HEK293 (cell line): ENCODE results near the gene SLC6A4.

Experiments used
- BCL11A ChIP-seq: fragments of 450-650 bp; formaldehyde crosslinking; IDR thresholded peaks from 2 replicates; pipeline ENCODE4 v1.5.1; 2016; ENCODE audit warnings: low read depth, missing biosample characterization, missing genetic modification characterization
- CTCF ChIP-seq: fragments of 450-650 bp; formaldehyde crosslinking; IDR thresholded peaks from 2 replicates; pipeline ENCODE4 v1.5.1; 2016; ENCODE audit warnings: missing biosample characterization, missing genetic modification characterization
- HOXA7 ChIP-seq: sonication (generic); formaldehyde crosslinking; IDR thresholded peaks from 2 replicates; pipeline ENCODE4 v1.8.1; 2022; ENCODE audit warnings: missing genetic modification reagents, borderline replicate concordance
- KLF10 ChIP-seq: fragments of 450-650 bp; IDR thresholded peaks from 2 replicates; pipeline ENCODE4 v1.5.1; 2018; ENCODE audit warnings: missing biosample characterization, mild to moderate bottlenecking, missing genetic modification characterization
- MYNN ChIP-seq: fragments of 450-650 bp; formaldehyde crosslinking; IDR thresholded peaks from 2 replicates; pipeline ENCODE4 v1.5.1; 2016; ENCODE audit warnings: missing biosample characterization, missing genetic modification characterization, borderline replicate concordance
- SCRT1 ChIP-seq: fragments of 450-650 bp; formaldehyde crosslinking; IDR thresholded peaks from 2 replicates; pipeline ENCODE4 v1.5.1; 2016; ENCODE audit warnings: missing biosample characterization, missing genetic modification characterization, borderline replicate concordance
- YY1 ChIP-seq: fragments of 450-650 bp; formaldehyde crosslinking; IDR thresholded peaks from 2 replicates; pipeline ENCODE4 v1.5.1; 2018; ENCODE audit warnings: missing biosample characterization, missing genetic modification characterization
- ZBTB21 ChIP-seq: fragments of 450-650 bp; formaldehyde crosslinking; IDR thresholded peaks from 2 replicates; pipeline ENCODE4 v1.5.1; 2017; ENCODE audit warnings: missing biosample characterization, missing genetic modification characterization
- ZBTB44 ChIP-seq: fragments of 450-650 bp; IDR thresholded peaks from 2 replicates; pipeline ENCODE4 v1.5.1; 2018; ENCODE audit warnings: missing biosample characterization, mild to moderate bottlenecking, missing genetic modification characterization
- ZNF114 ChIP-seq: fragments of 450-650 bp; formaldehyde crosslinking; IDR thresholded peaks from 2 replicates; pipeline ENCODE4 v1.5.0; 2017; ENCODE audit warnings: missing biosample characterization, missing genetic modification characterization
- ZNF560 ChIP-seq: fragments of 450-650 bp; formaldehyde crosslinking; IDR thresholded peaks from 2 replicates; pipeline ENCODE4 v1.5.1; 2017; ENCODE audit warnings: missing biosample characterization, missing genetic modification characterization, borderline replicate concordance
- ZNF596 ChIP-seq: fragments of 450-650 bp; IDR thresholded peaks from 2 replicates; pipeline ENCODE4 v1.5.0; 2018; ENCODE audit warnings: missing biosample characterization, mild to moderate bottlenecking, missing genetic modification characterization, moderate library complexity
- TF ChIP-seq, protein P1 (sequence below): fragments of 450-650 bp; formaldehyde crosslinking; IDR thresholded peaks from 2 replicates; pipeline ENCODE4 v1.5.1; 2016; ENCODE audit warnings: missing biosample characterization, missing genetic modification characterization

- TF ChIP-seq MYNN (tag by site-specific recombination) (no peak), CTCF (tag by site-specific recombination) (no peak), HOXA7 (CRISPR knock-in tag) (no peak), ZBTB21 (tag by site-specific recombination) (no peak), ZBTB44 (no peak), ZNF114 (tag by site-specific recombination) (no peak), BCL11A (tag by site-specific recombination) (no peak), KLF10 (tag by site-specific recombination) (no peak), SCRT1 (tag by site-specific recombination) (no peak), YY1 (tag by site-specific recombination) (no peak), ZNF596 (tag by site-specific recombination) (no peak), ZNF560 (tag by site-specific recombination) (no peak)
- TF ChIP-seq, protein P1, sequence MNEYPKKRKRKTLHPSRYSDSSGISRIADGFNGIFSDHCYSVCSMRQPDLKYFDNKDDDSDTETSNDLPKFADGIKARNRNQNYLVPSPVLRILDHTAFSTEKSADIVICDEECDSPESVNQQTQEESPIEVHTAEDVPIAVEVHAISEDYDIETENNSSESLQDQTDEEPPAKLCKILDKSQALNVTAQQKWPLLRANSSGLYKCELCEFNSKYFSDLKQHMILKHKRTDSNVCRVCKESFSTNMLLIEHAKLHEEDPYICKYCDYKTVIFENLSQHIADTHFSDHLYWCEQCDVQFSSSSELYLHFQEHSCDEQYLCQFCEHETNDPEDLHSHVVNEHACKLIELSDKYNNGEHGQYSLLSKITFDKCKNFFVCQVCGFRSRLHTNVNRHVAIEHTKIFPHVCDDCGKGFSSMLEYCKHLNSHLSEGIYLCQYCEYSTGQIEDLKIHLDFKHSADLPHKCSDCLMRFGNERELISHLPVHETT = no peak
Measured at GRCh38 chr17:30196504-30196903, 39.0 kb downstream of the SLC6A4 start.
